Measurements from ENCODE around the gene M1AP.

GRCh38 chr2:74526649-74527230, 121.4 kb downstream of the M1AP start:
- TF ChIP-seq CTCF (IDR thresholded peaks at IDR 0.05) (no peak), POLR2A (IDR thresholded peaks at IDR 0.05) (no peak)

All from esophagus squamous epithelium (tissue), 4 donors.